Stimulated activated CD8-positive, alpha-beta memory T cell treated with anti-CD3 and anti-CD28 coated beads, Interleukin-7, amount 100 ng/mL, for 24 hours (primary cell): ENCODE results near the gene SELENON.

Experiments used
- DNase-seq: peaks from one replicate; pipeline ENCODE4 v3.0.0-alpha.2; 2020; ENCODE audit warnings: low read depth

SELENON gene

GRCh38 chr1:25810341-25811299, 10.6 kb downstream of the SELENON start:
- peak; percentile 67 for DNase-seq

- no peak for DNase-seq
Observed at GRCh38 chr1:25811384-25812082, 11.5 kb downstream of the SELENON start.

- no peak for DNase-seq
Observed at GRCh38 chr1:25813071-25813733, 13.2 kb downstream of the SELENON start.

GRCh38 chr1:25813734-25814471, 13.9 kb downstream of the SELENON start:
- DNase-seq: no peak

- no peak for DNase-seq
Observed at GRCh38 chr1:25814549-25815087, 14.6 kb downstream of the SELENON start.

GRCh38 chr1:25815208-25816111, 15.5 kb downstream of the SELENON start:
- no peak for DNase-seq

GRCh38 chr1:25816112-25816718, 16.2 kb downstream of the SELENON start:
- no peak for DNase-seq

GRCh38 chr1:25817840-25818501, 18.0 kb downstream of the SELENON start:
- DNase-seq: no peak

GRCh38 chr1:25818569-25818968, 18.6 kb downstream of the SELENON start:
- no peak for DNase-seq

- peak; percentile 89 for DNase-seq
Observed at GRCh38 chr1:25819491-25820246, 19.7 kb downstream of the SELENON start, which contains the start of gene MTFR1L. TSS of gene MTFR1L (plus strand) at chr1:25819954. CDS start at chr1:25823105, 3,151 bp downstream.

GRCh38 chr1:25820247-25821111, 20.5 kb downstream of the SELENON start:
- DNase-seq: no peak

GRCh38 chr1:25821112-25821476, 21.1 kb downstream of the SELENON start:
- DNase-seq: no peak

- DNase-seq: no peak
Observed at GRCh38 chr1:25821630-25822091, 21.7 kb downstream of the SELENON start.

GRCh38 chr1:25825605-25826004, 25.6 kb downstream of the SELENON start:
- no peak for DNase-seq

GRCh38 chr1:25826571-25826970, 26.6 kb downstream of the SELENON start:
- no peak for DNase-seq

- DNase-seq: no peak
Observed at GRCh38 chr1:25828491-25828890, 28.5 kb downstream of the SELENON start.

- no peak for DNase-seq
Observed at GRCh38 chr1:25829046-25829445, 29.1 kb downstream of the SELENON start.
